Gastroesophageal sphincter (tissue), 4 donors: Measurements from ENCODE around the gene NR2E1. TPM values are rescaled to one million over a fixed set of nuclear protein-coding genes. Genes with fewer than 3 reads are reported as not detected.

Experiments used
- ATAC-seq: fragments of 150-250 bp; one replicate; pipeline ENCODE4 v1.9.1; 2016; ENCODE audit warnings: mild to moderate bottlenecking, moderate library complexity
- H3K27ac ChIP-seq, 4 donors: fragments of 200-600 bp; sonication (generic) in 3 of 4; 1 replicate in 3 of 4; 2 replicates in 1 of 4; pipeline ENCODE4 v1.5.1; 2016 to 2019
- H3K27me3 ChIP-seq: fragments of 200-600 bp; sonication (generic); one replicate; pipeline ENCODE4 v1.5.1; 2019
- H3K36me3 ChIP-seq, 2 donors: fragments of 200-600 bp; sonication (generic); one replicate each; pipeline ENCODE4 v1.5.1; 2019; ENCODE audit warnings: control low read depth in 1 of 2
- H3K4me1 ChIP-seq, 3 donors: fragments of 200-600 bp; sonication (generic); 1 replicate in 2 of 3; 2 replicates in 1 of 3; pipeline ENCODE4 v1.5.1; 2016 to 2019; ENCODE audit warnings: control low read depth in 2 of 3
- H3K4me3 ChIP-seq, 2 donors: fragments of 200-600 bp; sonication (generic); one replicate each; pipeline ENCODE4 v1.5.1; 2019; ENCODE audit warnings: mild to moderate bottlenecking in 1 of 2, moderate library complexity in 1 of 2
- H3K9me3 ChIP-seq, 3 donors: fragments of 200-600 bp; sonication (generic); one replicate each; pipeline ENCODE4 v1.5.1; 2017 to 2019; ENCODE audit warnings: control low read depth in 2 of 3
- EP300 ChIP-seq: sonication (generic); formaldehyde crosslinking; IDR thresholded peaks from one replicate; pipeline ENCODE4 v1.6.1; 2017; ENCODE audit warnings: antibody characterized with exemption, mild to moderate bottlenecking
- POLR2A ChIP-seq, 2 donors: fragments of 450-650 bp; IDR thresholded peaks; one replicate each; pipeline ENCODE4 v1.6.1; 2017; ENCODE audit warnings: antibody characterized with exemption in 2 of 2, mild to moderate bottlenecking in 2 of 2, moderate library complexity in 1 of 2
- POLR2AphosphoS5 ChIP-seq: sonication (generic); formaldehyde crosslinking; IDR thresholded peaks from one replicate; pipeline ENCODE4 v1.6.1; 2017; ENCODE audit warnings: antibody characterized with exemption
- WGBS, 2 donors: methylation state at CpG; one replicate each; pipeline ENCODE4 v1.1.5; 2018; ENCODE audit warnings: low coverage in 1 of 2; 5-methylcytosine and 5-hydroxymethylcytosine counted together
- total RNA-seq, 4 donors: library from RNA; depleted of rRNA; stranded (reverse); fragments of >200 nt; gene quantifications; one replicate each; pipeline ENCODE4 v1.1.0, GENCODE V29; 2016
- TF ChIP-seq, protein P1 (sequence below), 4 experiments: fragments of 200-600 bp in 2 of 4; fragments of 450-650 bp in 2 of 4; sonication (generic) in 1 of 4; IDR thresholded peaks; one replicate each; pipeline ENCODE4 v1.5.1; 2017 to 2019; ENCODE audit warnings: antibody characterized with exemption in 4 of 4, mild to moderate bottlenecking in 2 of 4, moderate library complexity in 2 of 4

The NR2E1 gene
- total RNA-seq, 4 donors from 2014 or later = not detected

DNA sequence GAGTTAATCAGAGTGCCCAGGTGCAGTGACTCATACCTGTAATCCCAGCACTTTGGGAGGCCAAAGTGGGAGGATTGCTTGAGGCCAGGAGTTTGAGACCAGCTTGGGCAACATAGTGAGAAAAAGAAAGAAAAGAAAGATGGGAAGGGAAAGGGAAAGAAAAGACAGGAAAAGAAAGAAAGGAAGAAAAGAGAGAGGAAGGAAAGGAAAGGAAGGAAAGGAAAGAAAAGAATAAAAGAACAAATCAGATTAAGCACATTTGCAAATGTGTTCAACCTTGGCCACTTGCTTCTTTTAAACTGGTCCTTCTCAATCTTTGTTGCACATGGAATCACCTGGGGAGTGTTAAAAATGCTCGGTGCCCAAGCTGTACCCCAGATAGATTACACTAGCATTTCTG is 28.0 kb downstream of the NR2E1 start:
- Histone ChIP-seq H3K36me3 (no peaks in the 10 kb centered on the region), H3K27me3 (peaks cover 34% of the 10 kb centered on the region)
- TF ChIP-seq POLR2AphosphoS5 (no peak), EP300 (no peak), POLR2A (IDR thresholded peaks at IDR 0.05) (no peak)
- TF ChIP-seq, protein P1, sequence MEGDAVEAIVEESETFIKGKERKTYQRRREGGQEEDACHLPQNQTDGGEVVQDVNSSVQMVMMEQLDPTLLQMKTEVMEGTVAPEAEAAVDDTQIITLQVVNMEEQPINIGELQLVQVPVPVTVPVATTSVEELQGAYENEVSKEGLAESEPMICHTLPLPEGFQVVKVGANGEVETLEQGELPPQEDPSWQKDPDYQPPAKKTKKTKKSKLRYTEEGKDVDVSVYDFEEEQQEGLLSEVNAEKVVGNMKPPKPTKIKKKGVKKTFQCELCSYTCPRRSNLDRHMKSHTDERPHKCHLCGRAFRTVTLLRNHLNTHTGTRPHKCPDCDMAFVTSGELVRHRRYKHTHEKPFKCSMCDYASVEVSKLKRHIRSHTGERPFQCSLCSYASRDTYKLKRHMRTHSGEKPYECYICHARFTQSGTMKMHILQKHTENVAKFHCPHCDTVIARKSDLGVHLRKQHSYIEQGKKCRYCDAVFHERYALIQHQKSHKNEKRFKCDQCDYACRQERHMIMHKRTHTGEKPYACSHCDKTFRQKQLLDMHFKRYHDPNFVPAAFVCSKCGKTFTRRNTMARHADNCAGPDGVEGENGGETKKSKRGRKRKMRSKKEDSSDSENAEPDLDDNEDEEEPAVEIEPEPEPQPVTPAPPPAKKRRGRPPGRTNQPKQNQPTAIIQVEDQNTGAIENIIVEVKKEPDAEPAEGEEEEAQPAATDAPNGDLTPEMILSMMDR (IDR thresholded peaks at IDR 0.05) = no peak

DNA sequence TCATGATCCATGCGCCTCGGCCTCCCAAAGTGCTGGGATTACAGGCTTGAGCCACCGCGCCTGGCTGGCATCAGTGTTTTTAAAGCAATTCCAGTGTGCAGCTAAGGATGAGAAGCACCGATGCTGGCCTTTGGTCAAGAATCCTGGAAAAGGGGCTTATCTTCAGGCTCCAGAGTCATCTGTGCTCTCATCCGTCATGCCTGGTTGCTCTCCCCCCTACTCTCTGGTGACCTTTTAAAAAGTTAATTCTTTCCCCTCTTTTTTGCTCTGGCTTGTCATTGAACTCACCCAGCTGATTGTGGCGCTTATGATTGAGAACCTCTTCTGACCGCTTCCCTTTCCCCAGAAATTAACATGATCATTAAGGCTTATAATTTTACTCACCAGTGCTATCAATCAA is 28.7 kb downstream of the NR2E1 start:
- Histone ChIP-seq H3K9me3 (no peaks in the 10 kb centered on the region), H3K36me3 (no peaks in the 10 kb centered on the region), H3K27me3 (peaks cover 34% of the 10 kb centered on the region), H3K27ac (no peak overlapping the region), H3K4me1 (no peaks in the 10 kb centered on the region), H3K4me3 (no peak overlapping the region)
- 65 to 73% methylated on average over 2 to 8 of the region's 8 CpGs for WGBS, 2 donors
- TF ChIP-seq EP300 (no peak), POLR2A (IDR thresholded peaks at IDR 0.05) (no peak), POLR2AphosphoS5 (no peak)
- TF ChIP-seq, protein P1 (IDR thresholded peaks at IDR 0.05) = no peak
- no peak for ATAC-seq

More for the DNA sequence above, 28.0 kb downstream of the NR2E1 start:
- Histone ChIP-seq H3K4me3 (no peak overlapping the region), H3K4me1 (no peaks in the 10 kb centered on the region), H3K27ac (no peak overlapping the region), H3K9me3 (no peaks in the 10 kb centered on the region)
- WGBS, 2 donors = 67 to 75% methylated on average over 1 of the region's 1 CpG
- no peak for ATAC-seq

DNA sequence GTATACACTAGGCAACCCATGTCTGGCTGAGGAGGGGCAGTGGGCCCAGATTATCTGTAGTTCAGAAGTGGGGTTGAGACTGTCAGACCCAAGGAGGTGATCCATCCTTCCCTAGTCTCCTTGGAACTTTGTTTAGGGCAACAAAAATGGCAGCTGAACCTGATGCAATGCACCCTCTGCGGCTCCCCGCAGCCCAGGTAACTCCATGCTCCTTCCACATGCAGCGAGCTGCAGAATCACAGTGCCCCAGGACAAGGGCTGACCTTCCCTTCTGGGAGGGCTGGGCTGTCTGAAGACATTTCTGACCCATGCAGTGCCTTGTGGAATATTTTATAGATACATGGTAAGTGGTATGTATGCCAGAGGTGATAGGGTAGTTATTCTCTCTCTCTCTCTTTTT is 29.4 kb downstream of the NR2E1 start:
- ATAC-seq = no peak
- no peaks in the 10 kb centered on the region for H3K9me3 ChIP-seq
- no peaks in the 10 kb centered on the region for H3K36me3 ChIP-seq
- no peak overlapping the region for H3K27ac ChIP-seq
- TF ChIP-seq EP300 (no peak), POLR2A (IDR thresholded peaks at IDR 0.05) (no peak), POLR2AphosphoS5 (no peak)
- TF ChIP-seq, protein P1 (IDR thresholded peaks at IDR 0.05) = no peak
- no peak overlapping the region for H3K4me3 ChIP-seq
- peaks cover 28% of the 10 kb centered on the region for H3K27me3 ChIP-seq
- WGBS, 2 donors = 90 to 100% methylated on average over 1 to 3 of the region's 3 CpGs
- no peaks in the 10 kb centered on the region for H3K4me1 ChIP-seq

DNA sequence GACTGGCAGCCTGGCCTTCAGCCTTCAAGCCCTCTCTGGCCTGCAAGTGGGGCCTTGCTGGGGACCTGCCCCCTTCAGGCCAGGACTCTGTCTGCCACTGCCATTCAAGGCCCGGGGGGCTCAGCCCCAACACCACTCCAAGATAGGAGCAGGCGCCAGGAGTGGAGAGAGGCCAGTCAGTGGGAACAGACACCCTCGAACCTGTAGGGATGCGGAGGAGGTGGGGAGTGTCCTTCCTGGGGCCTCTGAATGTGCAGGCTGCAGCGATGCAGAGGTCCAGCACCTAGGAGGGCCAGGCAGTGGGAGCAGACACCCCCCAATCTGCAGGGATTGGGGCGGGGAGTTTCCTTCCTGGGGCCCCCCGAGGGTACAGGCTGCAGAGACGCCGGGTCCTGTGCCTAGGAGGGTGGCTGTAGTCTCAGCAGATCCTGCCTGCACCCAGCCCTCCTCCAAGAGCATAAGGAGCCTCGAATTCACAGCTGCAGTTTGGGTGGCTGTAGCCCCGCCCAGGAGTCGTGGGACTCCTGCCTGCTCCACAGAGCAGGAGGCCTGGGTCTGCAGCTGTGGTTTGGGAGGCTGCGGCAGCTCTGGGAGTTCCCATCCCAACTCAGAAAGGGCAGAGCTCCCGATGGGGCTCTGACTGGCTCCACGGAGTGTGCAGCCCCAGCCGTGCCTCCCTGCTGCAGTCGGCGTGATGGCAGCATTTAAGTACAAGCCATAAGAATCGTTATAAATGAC is 33.1 kb downstream of the NR2E1 start:
- Histone ChIP-seq H3K4me3 (no peak overlapping the region), H3K27me3 (peaks cover 16% of the 10 kb centered on the region), H3K36me3 (peaks cover 0 to 14% of the 10 kb centered on the region in 2 donors), H3K9me3 (no peaks in the 10 kb centered on the region), H3K4me1 (no peaks in the 10 kb centered on the region), H3K27ac (no peak overlapping the region)
- 87% methylated on average over 6 of the region's 19 CpGs; no CpG with 5 or more reads in 1 of the 2 donors for WGBS, 2 donors
- TF ChIP-seq, protein P1 (IDR thresholded peaks at IDR 0.05) = no peak
- no peak for TF ChIP-seq EP300
- no peak for TF ChIP-seq POLR2A (IDR thresholded peaks at IDR 0.05)
- no peak for TF ChIP-seq POLR2AphosphoS5
- no peak for ATAC-seq

DNA sequence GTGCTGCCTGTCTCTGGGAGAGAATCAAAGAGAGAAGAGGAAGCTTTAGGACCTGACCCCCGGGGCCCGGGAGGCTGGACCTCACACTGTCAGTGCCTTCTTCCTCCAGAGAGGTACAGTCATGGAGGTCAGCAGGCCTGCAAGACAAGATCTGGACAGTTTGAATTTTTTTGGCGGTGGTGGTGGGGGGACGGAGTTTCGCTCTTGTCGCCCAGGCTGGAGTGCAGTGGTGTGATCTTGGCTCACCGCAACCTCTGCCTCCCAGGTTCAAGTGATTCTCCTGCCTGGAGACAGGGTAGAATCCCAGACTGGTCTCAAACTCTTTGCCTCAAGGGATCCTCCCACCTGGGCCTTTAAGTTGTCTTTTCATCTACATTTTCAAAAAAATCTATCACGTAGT is 34.4 kb downstream of the NR2E1 start:
- no peaks in the 10 kb centered on the region for H3K9me3 ChIP-seq
- 90% methylated on average over 4 of the region's 8 CpGs for WGBS, 2 donors
- peaks cover 5% of the 10 kb centered on the region for H3K27me3 ChIP-seq
- H3K4me1 ChIP-seq = no peaks in the 10 kb centered on the region
- H3K27ac ChIP-seq = no peak overlapping the region
- H3K4me3 ChIP-seq = no peak overlapping the region
- TF ChIP-seq, protein P1 (IDR thresholded peaks at IDR 0.05) = no peak
- TF ChIP-seq EP300 (no peak), POLR2AphosphoS5 (no peak), POLR2A (IDR thresholded peaks at IDR 0.05) (no peak)
- H3K36me3 ChIP-seq = peaks cover 0 to 21% of the 10 kb centered on the region in 2 donors
- ATAC-seq = no peak
